HTR-8/SVneo (cell line): ENCODE measurements around the gene MYCBP.
A peak's percentile ranks its signal among the peaks of the same experiment; 100 is the strongest.
"Not testable (repeated sequence)": the region's sequence is repeated elsewhere in the genome, so short reads cannot be mapped to it uniquely, and the experiment has no call there.

Source experiments
- DNase-seq: peaks from one replicate; pipeline ENCODE4 v3.0.0; 2011; ENCODE audit warnings: low spot score, mixed read lengths; ENCODE audit not compliant: insufficient read length
- FAIRE-seq: peaks from 2 replicates; lab custom pipeline; 2011; peaks lifted over from hg19 to GRCh38; lab: Jason Lieb, UNC

Gene MYCBP

GRCh38 chr1:38870996-38871395 is 2.2 kb downstream of the MYCBP start:
- DNase-seq (no peak), FAIRE-seq (no peak)

GRCh38 chr1:38867208-38867607 is 5.9 kb downstream of the MYCBP start:
- DNase-seq, result no peak
- FAIRE-seq, result no peak

DNA sequence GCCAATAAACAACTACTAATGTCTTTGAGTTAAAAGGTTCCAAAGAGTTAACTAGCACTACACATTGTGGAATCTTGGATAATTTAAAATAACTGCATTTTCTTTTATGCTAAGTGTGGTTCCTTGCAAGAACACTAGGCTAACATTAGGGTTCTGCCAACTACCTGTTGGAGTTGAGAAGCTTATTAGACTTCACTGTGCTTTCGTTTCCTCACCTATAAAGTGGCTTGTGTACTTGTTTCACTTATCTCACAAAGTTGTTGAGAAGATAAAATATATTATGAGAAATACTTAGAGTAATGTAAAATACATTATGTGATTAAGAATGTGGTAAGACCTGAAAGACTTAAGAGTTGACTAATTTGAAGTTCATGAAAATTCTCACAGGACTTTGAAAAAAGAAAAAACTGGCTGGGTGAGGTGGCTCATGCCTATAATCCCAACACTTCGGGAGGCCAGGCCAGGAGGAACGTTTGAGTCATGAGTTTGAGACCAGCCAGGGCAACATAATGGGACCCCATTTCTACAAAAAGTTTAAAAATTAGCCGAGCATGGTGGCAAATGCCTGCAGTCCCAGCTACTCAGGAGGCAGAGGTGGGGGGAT is 7.9 kb downstream of the MYCBP start:
- DNase-seq (no peak), FAIRE-seq (no peak)

DNA sequence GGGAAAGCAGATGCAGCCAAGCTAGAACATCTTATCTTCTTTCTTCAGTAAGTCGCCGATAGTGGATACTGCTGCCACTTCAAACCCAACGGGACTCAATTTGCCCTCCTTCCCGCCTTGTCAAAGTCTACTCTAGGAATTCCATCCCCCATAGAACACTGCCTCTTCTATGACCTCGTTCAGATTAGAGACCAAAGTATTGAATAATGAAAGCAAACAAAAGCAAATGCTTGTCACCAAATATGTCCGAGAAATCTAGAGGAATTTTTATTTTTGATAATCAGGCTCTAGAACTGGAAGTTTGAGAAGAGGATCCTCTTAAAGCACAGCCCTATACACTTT is 12.7 kb downstream of the MYCBP start:
- no peak for DNase-seq
- no peak for FAIRE-seq

DNA sequence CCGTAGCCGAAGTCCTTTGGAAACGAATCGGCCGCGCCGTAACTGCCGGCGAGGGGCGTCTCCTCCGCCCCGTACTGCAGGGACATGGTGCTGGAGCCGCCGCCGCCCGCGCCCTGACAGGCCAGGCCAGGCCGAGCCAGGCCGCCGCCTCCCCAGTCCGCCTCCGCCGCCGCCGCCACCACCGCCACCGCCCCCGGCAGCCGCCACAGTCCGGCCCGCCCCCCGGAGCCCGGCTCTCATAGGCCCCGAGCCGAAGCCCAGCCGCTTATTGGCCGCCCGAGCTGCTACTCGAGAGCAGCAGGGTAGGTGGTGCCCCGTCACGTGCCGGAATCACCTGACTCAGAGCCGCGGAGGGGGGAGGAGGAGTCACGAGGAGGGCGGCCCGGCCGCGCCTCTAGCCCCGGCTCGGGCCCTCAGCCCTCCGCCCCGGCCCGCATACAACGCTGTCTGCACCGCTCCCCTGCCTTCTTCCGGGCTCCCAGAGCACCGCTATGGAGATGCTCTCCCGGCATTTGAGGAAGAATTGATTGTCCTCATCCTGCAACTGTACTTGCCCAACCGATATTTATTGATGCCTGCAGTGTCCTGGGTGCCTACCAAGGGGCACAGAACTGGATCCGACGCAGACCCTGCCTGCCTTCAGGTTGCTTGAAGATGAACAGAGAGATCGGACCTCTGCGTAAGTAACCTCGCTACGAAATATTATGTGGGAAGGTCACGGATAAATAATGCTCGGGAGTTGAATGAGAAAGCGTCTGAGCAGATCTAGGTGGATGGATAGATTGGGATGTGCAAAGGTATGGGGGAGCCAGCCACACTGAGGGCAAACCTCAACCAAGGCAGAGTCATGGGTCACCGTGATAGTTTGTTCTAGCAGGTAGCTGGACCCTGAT is 13.3 kb downstream of the MYCBP start, which contains the start of gene RRAGC:
Gene RRAGC (minus strand): TSS at position 212 of the 893 bp plus-strand sequence. CDS start 126 bp downstream, at position 86.
- FAIRE-seq, result peak; percentile 28
- peak; percentile 99 for DNase-seq

DNA sequence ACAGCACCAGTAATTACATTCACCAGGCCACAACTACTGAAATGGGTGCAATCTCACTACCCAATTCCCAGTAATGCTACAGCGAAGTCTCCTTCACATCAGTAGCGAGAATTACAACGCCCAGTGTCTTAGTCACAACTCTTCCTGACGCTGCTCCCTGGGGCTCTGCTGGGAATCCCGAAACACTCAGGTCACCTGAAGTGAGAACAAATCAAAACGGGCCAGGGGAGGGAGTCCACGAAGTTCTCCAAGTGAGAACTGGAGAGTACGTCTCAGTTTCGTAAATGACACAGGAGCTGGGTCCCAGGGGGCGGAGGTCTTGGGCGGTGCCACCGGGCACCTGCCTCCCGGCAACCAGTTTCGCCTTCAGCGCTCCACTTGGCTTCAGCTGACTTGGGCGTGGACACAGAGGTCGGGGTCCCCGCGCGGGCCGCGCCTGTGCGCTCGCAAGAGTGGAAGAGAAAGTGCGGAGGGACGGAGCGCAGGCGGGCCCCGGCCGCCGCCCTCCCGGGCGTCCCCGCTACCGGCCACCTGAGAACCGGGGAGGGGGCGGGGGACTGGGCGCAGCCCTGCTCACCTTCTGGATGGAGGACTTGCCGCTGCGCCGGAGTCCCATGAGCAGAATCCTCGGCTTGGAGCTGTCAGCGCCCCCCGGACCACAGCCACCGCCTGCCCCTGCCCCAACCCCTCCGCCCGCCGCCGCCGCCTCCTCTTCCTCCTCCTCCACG is 14.2 kb downstream of the MYCBP start:
- FAIRE-seq, result no peak
- peak; percentile 41 for DNase-seq

- FAIRE-seq, result no peak
- no peak for DNase-seq
Measured at GRCh38 chr1:38852780-38853179, 20.4 kb downstream of the MYCBP start.

- FAIRE-seq, result no peak
- no peak for DNase-seq
Measured at GRCh38 chr1:38848071-38848470, 25.1 kb downstream of the MYCBP start.

GRCh38 chr1:38846210-38846609 is 26.9 kb downstream of the MYCBP start:
- DNase-seq (no peak), FAIRE-seq (no peak)

GRCh38 chr1:38845088-38845487 is 28.1 kb downstream of the MYCBP start:
- FAIRE-seq, DNase-seq: not testable (repeated sequence)

DNA sequence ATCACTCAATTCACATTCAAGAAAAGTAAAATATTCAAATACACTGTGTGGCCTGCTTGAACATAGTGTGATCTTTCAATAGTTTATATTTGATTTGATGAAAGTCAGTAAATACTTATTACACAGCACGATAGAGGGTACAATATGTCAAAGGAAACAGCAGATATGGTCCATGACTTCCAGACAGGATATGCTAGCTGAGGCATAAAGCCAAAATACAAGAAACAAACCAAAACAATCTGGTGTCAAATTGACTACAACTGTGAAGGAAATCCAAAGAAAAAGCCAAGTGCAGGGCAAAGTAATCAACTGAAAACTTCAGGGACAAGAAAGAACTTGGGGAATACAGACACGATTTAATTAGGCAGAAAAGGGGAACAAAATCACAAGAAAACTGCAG is 32.9 kb downstream of the MYCBP start:
- FAIRE-seq (no peak), DNase-seq (no peak)

DNA sequence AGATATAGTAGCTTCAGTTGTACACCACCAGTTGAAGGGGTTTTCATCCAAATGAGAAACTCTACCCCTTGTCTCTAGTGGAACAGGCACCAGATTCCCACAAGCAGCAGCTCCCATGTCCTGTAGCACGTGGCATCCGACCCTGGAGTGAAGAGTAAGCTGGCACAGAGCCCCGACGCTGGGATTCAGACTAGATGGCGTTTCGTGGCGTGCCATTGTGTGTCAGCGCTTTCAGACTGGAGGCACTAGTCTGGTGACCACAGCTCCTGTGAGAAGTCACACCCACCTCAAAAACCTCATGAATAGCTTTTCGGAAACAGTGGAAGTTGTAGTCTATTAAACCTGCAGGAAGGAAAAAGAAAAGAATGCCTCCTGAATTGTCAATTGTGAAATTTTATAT is 33.8 kb downstream of the MYCBP start:
- FAIRE-seq, result no peak

GRCh38 chr1:38836316-38836715 is 36.8 kb downstream of the MYCBP start:
- DNase-seq, FAIRE-seq: not testable (repeated sequence)

More for the DNA sequence above, 33.8 kb downstream of the MYCBP start:
- DNase-seq, result no peak

GRCh38 chr1:38834937-38835827 is 38.0 kb downstream of the MYCBP start:
- DNase-seq (peak; percentile 62), FAIRE-seq (peak; percentile 55)

GRCh38 chr1:38834221-38834782 is 38.8 kb downstream of the MYCBP start:
- DNase-seq, result no peak
- FAIRE-seq, result no peak

- DNase-seq (no peak), FAIRE-seq (no peak)
Measured at GRCh38 chr1:38833146-38833545, 40.0 kb downstream of the MYCBP start.

GRCh38 chr1:38832370-38832734 is 40.8 kb downstream of the MYCBP start:
- DNase-seq (no peak), FAIRE-seq (no peak)

- DNase-seq (no peak), FAIRE-seq (no peak)
Measured at GRCh38 chr1:38831731-38832369, 41.3 kb downstream of the MYCBP start.

DNA sequence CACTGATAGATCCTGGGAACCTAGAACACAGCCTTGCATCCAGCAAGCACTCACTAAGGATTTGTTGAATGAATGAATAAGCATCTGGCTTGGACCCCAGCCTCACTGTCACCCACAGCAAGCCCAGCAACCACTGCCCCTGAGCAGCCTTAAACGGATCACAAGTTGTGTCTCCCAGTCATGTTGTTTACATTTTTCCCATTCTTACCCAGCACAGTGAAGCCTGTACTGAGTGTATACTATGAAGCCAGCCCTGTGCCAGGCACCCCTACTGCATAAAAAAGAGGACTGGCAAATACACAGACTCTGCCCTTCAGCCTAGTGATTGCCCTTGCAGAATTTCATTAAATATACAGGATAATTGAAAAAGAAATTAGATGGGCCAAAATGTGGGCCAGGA is 43.8 kb downstream of the MYCBP start:
- no peak for FAIRE-seq

More for the DNA sequence above, 43.8 kb downstream of the MYCBP start:
- DNase-seq, result no peak
